Gastroesophageal sphincter (tissue), 3 donors: ENCODE data around the gene FOXP4.

ENCODE experiments used
- EP300 ChIP-seq: sonication (generic); formaldehyde crosslinking; IDR thresholded peaks from one replicate; pipeline ENCODE4 v1.6.1; 2017; ENCODE audit warnings: antibody characterized with exemption, mild to moderate bottlenecking
- POLR2A ChIP-seq, 2 donors: fragments of 450-650 bp; IDR thresholded peaks; one replicate each; pipeline ENCODE4 v1.6.1; 2017; ENCODE audit warnings: antibody characterized with exemption in 2 of 2, mild to moderate bottlenecking in 2 of 2, moderate library complexity in 1 of 2
- POLR2AphosphoS5 ChIP-seq: sonication (generic); formaldehyde crosslinking; IDR thresholded peaks from one replicate; pipeline ENCODE4 v1.6.1; 2017; ENCODE audit warnings: antibody characterized with exemption
- TF ChIP-seq, protein P1 (sequence below), 4 experiments: fragments of 200-600 bp in 2 of 4; fragments of 450-650 bp in 2 of 4; sonication (generic) in 1 of 4; IDR thresholded peaks; one replicate each; pipeline ENCODE4 v1.5.1; 2017 to 2019; ENCODE audit warnings: antibody characterized with exemption in 4 of 4, mild to moderate bottlenecking in 2 of 4, moderate library complexity in 2 of 4

DNA sequence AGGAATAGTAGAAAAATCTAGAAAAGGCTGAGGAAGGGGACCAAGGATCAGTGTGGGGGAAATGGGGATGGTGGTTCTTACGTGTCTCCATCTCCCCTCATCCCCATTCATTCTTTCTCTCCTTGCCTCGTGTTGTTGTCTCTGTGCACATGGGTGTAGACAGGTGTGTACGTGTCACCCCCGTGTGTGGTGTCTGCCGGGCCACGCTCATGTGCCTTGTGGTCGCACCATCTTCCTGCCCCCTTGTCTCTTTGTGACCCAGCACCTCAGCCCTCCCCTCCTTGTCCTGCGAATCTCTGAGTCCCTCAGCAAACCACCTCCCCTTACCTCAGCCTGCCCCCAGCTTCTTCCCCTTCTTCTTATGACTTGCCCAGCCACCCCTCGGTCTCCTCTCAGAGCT, 39.4 kb downstream of the FOXP4 start:
- TF ChIP-seq POLR2AphosphoS5 (no peak), POLR2A (IDR thresholded peaks at IDR 0.05) (no peak), EP300 (no peak)
- TF ChIP-seq, protein P1, sequence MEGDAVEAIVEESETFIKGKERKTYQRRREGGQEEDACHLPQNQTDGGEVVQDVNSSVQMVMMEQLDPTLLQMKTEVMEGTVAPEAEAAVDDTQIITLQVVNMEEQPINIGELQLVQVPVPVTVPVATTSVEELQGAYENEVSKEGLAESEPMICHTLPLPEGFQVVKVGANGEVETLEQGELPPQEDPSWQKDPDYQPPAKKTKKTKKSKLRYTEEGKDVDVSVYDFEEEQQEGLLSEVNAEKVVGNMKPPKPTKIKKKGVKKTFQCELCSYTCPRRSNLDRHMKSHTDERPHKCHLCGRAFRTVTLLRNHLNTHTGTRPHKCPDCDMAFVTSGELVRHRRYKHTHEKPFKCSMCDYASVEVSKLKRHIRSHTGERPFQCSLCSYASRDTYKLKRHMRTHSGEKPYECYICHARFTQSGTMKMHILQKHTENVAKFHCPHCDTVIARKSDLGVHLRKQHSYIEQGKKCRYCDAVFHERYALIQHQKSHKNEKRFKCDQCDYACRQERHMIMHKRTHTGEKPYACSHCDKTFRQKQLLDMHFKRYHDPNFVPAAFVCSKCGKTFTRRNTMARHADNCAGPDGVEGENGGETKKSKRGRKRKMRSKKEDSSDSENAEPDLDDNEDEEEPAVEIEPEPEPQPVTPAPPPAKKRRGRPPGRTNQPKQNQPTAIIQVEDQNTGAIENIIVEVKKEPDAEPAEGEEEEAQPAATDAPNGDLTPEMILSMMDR (IDR thresholded peaks at IDR 0.05), result no peak
